Fibroblast of skin of back (primary cell): ENCODE measurements around the gene BIK.

Source experiments
- DNase-seq: peaks from one replicate; pipeline ENCODE4 v3.0.0-alpha.2; 2013

Gene BIK

DNA sequence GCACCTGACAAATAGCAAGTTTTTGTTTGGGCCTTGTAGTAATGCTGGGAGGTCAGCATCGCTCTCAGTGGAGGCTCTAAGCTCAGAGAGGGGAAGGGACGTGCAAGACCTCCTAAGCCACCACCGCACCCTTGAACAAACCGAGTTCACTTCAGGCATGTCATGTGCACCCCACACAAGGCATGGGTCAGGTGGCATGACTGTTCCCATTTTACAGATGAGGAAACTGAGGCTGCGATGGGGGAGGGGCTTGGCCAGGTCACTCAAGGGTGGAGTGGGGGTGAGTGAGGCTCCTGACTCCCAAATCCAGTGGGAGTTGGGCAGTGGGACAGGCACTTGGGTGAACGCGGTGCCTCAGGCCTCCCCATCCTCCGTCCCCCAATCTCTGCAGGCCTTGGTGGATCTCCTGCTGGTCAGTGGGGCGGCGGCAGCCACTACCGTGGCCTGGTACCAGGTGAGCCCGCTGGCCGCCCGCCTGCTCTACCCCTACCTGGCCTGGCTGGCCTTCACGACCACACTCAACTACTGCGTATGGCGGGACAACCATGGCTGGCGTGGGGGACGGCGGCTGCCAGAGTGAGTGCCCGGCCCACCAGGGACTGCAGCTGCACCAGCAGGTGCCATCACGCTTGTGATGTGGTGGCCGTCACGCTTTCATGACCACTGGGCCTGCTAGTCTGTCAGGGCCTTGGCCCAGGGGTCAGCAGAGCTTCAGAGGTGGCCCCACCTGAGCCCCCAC, 52.0 kb downstream of the BIK start:
- no peak for DNase-seq

DNA sequence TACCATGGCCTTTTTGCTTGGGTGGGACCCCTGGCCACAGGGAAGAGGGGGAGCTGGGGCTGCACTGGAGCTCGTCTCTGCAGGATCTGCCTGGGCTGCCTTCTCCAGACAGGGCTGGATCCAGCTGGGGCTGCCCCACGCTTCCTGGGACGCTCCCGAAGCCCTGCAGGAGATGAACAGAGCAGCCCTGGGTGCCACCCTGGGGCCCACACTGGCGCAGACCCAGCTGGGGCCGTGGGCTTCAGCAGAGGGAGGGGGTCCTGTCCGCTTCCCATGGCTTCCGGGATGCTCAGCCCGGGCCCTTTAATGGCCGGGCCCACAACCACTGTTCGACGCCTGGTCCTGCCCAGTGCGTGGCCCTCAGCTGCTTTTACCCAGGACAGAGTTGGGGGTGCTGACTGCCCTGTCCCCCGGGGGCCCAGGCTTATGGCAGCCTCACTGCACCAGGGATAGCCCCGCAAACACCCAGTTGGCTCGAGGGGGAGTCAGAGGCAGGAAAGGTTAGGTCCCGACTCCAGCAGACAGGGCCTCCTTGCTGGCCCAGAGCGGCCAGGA, 52.8 kb downstream of the BIK start:
- no peak for DNase-seq

DNA sequence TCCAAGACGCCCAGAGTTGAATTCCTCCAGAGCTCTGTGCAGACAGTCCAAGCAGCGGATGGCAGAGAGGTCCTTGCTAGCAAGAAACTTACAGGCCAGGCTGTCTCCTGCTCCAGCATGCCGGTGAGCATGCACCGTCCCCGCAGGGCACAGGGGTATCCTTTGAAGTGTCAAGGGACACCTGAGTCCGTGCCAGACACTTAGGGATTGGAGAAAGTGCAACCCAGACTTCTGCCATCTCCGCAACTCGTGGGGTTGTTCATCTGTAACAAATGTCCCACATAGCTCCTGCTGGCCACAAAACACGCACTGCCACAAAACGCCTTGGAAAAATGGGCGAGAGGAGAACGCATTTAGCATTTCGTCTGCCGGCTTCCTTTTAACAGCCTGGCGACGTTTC, 54.1 kb downstream of the BIK start:
- DNase-seq, result no peak

DNA sequence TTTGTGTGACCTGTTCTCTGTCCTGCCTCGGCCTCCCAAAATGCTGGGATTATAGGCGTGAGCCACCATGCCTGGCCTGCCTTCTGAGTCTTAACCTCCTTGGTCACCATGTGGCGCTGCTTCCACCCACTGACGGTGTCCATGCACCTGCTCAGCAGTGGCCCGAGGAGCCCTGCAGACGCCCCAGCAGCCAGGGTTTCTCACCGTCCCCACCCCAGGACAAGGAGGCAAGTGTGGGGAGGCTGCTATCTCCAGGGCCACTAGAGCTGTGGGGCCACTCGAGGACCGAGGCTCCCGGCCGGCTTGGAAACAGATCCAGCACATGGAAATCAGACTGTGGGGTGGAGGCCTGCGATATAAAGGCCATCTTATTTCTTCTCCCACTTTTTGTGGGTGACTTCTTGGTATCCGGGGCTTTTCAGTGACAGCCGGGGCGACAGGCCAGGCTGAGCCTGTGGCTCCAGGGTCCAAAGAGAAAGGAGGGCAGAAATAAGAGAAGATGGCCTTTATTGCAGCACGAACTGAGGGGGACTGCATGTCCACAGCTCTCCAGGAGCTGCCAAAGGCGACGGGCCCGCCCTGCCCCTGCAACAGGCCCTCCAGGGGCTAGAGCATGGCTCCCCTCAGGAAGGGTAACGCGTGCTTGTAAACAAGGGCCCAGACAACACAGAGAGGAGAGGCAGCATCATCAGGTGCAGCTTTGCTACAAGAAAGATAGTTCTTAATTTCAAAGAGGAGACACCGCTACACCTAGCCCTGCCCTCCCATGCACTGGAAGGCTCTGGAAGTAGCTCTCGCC, 55.8 kb downstream of the BIK start:
- no peak for DNase-seq

DNA sequence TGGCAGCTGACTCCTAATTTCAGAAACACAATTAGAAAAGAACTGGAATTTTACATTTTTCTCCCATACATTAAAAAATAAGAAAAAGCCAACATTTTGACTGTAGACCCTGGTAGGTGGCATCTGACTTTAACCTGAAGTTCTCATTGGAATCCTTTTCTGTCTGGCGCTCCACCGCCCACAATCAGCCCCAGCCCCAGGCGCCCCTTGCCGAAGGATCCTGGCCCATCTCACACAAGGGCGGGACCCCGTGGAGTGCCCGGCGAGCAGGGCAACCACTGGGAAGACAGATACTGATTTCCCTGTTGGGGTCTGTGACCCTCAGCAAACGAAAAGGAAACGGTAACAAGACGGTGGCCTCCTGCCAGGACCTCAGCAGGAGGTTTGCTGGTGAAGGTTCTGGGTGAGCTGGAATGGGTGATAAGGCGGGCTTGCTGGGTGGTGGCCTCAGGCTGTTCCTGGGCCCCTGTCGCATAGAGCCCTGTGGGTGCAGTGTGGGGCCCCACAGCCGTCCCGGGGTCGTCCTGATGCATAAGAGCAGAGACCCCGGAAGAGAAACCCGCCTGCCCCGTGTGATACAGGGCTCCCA, 56.5 kb downstream of the BIK start:
- DNase-seq, result no peak

DNA sequence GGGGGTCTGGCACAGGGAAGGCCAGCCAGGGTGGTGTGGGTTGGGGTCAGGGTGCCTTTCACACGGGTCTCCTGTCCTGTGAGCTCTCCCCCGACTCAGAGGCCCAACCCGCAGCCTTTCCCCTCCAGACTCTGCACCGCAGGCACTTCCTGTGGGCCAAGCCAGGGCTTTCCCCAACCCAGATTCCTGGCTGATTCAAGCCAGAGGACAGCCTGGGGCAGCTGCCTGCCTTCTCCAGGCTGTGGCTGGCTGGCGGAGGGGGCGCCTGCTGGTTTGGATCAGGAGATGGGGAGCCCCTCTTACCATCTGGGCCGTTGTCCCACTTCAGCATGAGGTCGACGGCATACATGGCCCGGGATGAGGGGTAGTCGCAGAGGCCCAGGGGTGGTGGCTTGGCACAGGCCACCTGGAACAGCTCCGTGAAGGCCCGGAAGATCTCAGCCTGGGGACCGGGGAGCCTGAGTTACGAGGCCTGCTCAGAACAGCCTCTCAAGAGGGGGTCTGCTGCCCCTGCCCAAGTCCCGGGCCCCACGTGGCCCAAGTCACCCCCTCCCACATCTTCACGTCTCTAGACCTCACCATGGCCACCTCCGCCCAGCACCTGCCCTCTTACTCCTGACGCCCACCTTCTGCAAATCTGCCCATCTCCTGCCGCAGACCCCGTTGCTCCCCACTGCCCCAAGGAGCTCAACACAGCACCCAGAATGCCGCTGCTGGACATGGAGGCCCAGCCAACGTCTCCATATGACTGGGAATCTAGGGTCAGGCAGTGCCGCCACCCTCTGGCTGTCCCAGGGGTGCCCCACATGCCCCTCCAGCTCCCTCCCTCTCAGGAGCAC, 58.1 kb downstream of the BIK start:
- peak; percentile 72 for DNase-seq

DNA sequence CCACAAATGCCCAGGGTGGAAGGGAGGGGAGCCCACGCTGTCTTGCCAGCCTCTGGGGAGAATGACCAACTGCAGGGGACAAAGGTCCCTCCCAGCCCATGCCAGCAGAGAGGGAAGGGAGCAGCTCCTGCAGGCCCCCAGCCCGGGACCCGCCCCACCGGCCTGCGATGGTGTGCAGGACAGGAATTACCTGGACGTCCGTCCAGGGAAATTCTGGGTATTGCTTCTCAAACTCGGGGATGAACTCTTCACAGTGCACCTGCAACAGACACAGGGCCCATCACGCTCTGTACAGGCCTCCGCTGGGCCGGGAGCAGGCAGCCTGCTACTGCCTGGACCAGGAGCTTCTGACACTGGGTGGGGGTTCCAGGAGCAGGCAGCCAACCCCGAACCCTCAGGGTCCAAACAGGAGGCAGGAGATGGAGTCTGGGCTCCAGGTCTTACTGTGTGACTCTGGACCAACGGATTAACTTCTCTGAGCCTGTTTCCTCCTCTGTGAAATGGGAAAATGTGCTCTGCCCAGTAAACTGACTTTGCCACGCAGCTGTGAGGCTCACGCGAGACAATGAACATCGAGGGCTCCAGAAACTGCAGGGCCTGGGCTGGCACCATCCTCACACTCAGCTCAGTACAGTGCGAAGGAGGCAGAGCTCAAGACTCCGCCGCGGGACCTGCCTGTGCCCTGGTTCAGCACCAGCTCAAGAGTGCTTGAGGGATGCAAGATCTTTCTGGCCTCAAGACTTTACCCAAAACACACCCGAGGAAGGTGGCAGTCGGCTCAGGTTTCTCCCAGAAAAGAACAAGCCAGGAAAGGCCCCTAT, 59.0 kb downstream of the BIK start:
- no peak for DNase-seq

DNA sequence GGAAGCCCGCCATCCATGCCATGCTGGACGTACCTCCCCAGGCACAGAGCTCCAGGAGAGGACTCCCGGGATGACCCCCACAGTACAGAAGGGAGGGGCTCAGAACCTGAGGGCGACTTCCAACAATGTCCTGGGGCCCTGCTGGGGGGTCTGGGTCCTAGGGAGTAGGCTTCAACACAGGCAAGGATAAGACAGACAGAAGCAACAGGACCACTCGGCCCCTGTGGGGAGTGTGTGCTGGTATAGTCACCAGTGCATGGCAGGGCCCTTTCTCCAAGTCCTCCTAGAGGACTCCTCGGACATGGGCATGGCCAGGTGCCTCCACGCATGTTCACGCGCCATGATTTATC, 59.6 kb downstream of the BIK start:
- no peak for DNase-seq

DNA sequence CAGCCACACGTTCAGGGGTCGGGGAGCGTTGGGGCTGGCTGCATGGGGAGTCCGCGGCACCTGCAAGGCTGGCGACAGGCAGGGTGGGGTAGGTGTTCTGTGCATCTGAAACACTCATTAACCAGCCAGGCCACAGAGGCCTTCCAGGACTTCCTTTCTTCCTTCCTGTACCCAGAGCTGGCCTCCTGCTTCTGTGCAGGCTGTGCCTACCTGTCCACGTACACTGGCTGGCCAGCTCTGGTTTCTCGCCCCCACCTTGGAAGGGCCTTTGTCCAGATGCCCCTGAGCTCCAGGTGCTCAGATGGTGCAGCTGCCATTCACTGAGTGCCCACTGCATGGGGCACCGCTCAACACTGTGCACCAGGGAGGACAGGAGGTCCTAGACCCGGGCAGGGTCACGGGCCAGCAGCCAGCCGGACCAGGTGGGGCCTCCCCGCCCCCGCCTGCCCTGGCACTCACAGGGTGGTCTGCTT, 60.5 kb downstream of the BIK start:
- DNase-seq, result no peak

DNA sequence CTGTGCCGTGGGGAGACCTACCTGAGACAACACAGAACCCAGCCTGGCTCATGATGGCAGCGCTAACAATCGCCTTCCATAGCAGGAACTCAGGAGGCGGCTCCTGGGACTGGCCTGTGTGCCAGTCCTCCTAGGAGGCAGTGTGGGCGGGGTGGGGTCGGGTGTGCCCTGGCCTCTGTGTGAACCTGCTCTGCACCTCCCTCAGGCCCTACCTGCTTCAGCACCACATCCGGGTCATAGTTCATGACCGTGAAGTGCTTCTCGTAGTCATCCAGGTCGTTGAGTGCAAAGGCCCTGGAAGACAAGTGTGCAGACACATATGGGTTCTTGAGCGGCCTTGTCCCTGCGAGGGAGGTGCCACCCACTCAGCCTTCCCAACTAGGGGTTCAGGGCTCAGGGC, 61.1 kb downstream of the BIK start:
- no peak for DNase-seq

DNA sequence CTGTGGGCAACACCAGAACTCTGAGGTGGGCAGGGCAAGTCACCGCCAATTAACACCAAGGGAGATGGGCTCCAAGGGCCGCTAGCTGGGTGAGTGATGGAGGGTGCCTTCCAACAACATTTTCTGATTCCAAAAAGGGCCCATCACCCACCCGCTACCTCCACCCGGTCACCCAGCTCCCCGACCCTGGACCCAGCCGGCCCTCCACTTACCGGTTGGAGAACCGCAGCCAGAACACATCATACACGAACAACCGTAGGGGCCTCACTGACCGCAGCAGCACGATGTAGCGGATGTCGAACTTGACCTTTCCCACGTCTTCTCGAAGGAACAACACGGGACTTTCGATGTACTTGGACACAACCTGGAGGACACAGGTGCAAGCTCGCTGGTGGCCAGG, 61.6 kb downstream of the BIK start:
- DNase-seq, result no peak

DNA sequence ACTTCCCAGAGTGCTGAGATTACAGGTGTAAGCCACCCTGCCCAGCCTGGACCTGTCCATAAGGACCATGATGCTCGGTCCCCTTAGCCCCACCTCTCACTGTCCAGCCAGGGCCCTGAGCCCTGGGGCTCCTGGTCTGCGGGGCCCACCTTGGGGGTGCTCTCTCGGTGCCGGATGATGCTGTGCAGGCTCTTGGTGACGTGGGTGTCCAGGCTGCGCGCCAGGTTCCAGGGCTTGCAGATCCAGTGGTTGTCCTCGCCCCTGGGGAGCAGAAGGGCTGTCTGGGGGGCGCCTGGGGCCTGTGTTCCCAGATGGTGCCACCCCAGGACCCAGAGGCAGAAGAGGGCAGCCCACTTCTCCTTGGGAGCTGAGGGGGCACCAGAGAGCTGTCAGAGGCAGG, 63.0 kb downstream of the BIK start:
- DNase-seq, result no peak

DNA sequence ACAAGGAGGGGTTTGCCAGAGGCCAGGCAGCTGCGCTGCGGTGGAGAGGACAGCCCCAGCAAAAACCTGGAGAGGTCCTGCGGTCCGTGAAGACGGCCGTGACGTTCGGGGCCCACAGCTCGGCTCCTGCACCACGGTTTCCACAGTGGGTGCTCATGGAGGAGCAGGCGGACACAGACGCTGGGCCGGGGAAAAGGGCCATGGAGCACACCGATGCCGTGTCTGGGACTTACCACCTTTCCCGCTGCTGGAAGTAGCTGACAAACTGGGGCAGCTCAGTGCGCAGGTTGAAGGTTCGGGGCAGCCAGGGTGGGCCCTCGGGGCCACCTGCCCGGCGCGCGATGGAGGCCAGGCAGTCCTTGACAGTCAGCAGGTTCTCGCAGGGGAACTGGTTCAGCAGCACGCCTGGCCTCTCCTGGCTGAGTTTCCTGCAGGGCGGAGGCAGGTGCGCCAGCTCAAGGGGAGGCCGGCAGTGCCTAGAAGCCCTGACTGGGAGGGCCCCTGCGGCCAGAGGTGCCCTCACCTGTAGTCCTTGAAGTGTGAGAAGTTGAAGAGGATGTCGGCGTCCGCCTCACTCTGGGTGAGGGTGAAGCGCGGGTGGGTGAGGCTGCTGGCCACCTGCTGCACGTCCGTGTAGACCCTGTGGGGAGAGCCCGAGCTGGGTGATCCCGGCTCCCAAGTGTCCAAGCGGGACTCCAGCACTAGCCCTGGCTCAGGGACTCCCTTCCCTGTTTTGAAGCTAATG, 63.6 kb downstream of the BIK start:
- DNase-seq, result no peak

DNA sequence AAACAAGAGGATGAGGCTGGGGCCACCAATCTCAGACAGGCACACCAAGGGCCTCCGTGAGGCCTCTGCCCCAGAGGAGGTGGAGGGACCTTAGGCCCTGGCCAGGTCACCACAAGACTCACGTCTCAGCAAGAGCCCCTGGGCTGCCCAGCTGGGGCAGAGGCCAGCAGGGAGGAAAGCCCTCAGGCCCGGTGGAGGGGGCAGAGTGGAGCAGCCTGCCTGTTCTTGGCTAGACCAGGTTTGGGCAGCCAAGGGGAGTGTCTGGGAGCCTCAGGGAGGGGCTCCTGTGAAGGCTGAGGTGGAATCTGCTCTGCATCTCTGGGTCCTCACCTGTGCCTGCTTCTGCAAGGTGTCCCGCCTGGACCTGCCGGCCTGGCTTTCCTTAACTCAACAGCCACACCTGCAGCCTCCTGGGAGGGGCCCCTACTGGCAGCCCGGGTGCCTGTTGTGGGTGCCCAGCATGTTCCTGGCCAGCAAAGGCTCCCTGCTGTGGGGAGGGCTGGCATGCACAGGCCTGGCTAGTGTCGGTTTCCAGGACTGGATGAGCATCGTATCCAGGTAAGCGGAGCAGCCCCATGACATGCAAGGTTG, 64.5 kb downstream of the BIK start:
- no peak for DNase-seq

DNA sequence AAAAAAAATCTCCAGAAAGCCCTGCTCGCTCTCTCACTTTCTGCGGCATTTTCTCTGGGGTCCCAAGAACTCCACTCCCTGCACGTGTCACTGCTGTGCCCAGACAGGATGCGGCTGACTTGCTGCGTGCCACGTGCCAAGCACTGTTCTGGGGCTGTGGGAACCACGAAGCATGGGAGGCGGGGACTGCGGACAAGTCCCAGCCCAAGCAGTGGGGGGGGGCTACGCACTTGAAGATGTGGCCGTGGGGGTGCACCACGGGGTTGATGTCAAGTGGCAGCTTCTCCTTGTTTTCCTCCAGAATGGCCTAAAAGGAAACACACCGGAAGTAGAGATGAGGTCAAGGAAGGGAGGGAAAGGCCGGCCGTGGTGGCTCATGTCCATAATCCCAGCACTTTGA, 65.5 kb downstream of the BIK start:
- no peak for DNase-seq

DNA sequence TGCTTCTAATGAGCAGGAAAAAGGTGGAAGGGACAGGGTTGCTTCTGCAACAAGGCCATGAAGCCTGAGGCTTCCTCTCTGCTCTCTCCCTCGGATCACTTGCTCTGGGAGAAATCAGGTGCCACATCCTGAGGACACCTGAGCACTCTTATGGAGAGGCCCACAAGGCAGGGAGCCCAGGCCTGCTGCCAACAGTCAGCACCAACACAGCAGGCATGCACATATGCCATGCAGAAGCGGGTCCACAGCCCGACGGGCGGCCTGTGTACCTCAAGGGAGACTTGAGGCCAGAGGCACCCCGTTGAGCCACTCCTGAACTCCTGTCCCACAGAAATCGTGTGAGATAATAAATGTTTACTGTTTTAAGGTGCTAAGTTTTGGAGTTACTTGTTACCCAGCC, 66.9 kb downstream of the BIK start:
- no peak for DNase-seq
